Upper lobe of left lung (tissue), 4 donors: ENCODE data around the gene FLAD1.

Source experiments
- CTCF ChIP-seq, 6 experiments: fragments of 450-650 bp in 4 of 6; fragments of 200-600 bp in 2 of 6; sonication (generic) in 2 of 6; IDR thresholded peaks; one replicate each; pipeline ENCODE4 v1.5.1; 2016 to 2019; ENCODE audit warnings: antibody characterized with exemption in 6 of 6
- POLR2A ChIP-seq, 4 donors: fragments of 450-650 bp; IDR thresholded peaks; one replicate each; pipeline ENCODE4 v1.5.1; 2016 to 2017; ENCODE audit warnings: antibody characterized with exemption in 4 of 4, mild to moderate bottlenecking in 2 of 4

- TF ChIP-seq CTCF (IDR thresholded peaks at IDR 0.05), result peak in 5 of 6 experiments; percentile 32 to 70 (median 63)
- peak in 3 of 4 donors; percentile 66 to 79 (median 71) for TF ChIP-seq POLR2A (IDR thresholded peaks at IDR 0.05)
Measured at GRCh38 chr1:154936555-154937084, 46.5 kb upstream of the FLAD1 start, which contains the start of gene PMVK.
